GM12801 (cell line): ENCODE results near the gene CHD9.

ENCODE experiments used
- TF ChIP-seq, protein P1 (sequence below): IDR thresholded peaks from one replicate; pipeline ENCODE4 v1.5.1; 2011; ENCODE audit warnings: control low read depth; ENCODE audit not compliant: insufficient read length; ENCODE audit errors: extremely low read depth

Gene CHD9

GRCh38 chr16:53211253-53211652 lies 156.5 kb downstream of the CHD9 start:
- TF ChIP-seq, protein P1, sequence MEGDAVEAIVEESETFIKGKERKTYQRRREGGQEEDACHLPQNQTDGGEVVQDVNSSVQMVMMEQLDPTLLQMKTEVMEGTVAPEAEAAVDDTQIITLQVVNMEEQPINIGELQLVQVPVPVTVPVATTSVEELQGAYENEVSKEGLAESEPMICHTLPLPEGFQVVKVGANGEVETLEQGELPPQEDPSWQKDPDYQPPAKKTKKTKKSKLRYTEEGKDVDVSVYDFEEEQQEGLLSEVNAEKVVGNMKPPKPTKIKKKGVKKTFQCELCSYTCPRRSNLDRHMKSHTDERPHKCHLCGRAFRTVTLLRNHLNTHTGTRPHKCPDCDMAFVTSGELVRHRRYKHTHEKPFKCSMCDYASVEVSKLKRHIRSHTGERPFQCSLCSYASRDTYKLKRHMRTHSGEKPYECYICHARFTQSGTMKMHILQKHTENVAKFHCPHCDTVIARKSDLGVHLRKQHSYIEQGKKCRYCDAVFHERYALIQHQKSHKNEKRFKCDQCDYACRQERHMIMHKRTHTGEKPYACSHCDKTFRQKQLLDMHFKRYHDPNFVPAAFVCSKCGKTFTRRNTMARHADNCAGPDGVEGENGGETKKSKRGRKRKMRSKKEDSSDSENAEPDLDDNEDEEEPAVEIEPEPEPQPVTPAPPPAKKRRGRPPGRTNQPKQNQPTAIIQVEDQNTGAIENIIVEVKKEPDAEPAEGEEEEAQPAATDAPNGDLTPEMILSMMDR, result no peak

DNA sequence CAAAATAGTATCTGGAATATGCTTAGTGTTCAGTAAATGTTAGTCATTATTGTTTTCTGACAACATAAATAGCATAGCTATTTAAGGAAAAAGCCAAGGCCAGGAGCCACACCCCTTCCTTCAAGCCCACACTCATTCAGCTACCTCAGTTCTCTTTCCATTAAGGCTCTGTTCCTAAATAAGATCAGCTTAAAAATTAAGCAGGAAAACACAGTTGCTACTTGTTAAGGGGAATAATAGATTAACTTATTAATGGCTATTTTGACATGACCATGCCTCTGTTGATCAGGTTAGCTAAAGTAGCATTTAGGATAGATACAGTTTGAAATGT lies 158.1 kb downstream of the CHD9 start:
- TF ChIP-seq, protein P1, result no peak

DNA sequence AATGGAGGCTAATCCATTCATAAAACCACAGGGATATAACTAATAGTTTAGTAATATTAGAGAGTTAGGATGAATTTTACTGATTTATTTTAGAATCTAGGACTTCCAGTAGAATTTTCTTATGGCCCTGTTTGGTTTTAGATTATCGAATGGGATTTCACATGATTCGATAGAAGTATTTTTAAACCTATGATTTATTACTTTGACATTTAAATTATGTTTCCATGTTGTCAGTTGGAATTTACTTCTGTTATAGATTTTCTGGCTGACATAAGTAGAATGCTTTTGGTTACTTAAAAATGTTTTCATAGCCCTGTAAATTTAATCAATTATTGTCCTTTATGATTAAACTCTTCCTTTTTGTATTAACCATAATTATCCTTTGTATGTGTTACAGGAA lies 158.8 kb downstream of the CHD9 start:
- TF ChIP-seq, protein P1, result no peak

- TF ChIP-seq, protein P1, result no peak
Observed at GRCh38 chr16:53216798-53217197, 162.0 kb downstream of the CHD9 start.

DNA sequence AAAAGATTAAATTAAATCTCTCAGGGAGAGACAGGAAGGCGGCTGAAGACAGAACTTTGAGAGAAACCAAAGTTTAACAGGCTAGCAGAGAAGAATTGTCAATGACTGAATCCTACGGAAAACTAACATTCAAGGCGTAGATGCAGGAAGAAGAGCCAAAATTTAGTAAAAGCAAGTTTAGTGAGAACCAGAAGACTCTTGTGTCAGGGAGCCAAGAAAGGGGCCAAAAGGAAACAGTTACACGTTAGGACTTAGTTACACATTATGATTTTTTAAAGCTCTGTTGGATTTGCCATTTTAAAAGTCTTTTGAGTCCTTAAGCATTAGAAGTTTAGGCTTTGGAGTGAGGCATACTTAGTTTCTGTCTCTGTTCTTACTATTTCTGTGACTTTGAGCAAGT lies 164.6 kb downstream of the CHD9 start:
- TF ChIP-seq, protein P1, result no peak

DNA sequence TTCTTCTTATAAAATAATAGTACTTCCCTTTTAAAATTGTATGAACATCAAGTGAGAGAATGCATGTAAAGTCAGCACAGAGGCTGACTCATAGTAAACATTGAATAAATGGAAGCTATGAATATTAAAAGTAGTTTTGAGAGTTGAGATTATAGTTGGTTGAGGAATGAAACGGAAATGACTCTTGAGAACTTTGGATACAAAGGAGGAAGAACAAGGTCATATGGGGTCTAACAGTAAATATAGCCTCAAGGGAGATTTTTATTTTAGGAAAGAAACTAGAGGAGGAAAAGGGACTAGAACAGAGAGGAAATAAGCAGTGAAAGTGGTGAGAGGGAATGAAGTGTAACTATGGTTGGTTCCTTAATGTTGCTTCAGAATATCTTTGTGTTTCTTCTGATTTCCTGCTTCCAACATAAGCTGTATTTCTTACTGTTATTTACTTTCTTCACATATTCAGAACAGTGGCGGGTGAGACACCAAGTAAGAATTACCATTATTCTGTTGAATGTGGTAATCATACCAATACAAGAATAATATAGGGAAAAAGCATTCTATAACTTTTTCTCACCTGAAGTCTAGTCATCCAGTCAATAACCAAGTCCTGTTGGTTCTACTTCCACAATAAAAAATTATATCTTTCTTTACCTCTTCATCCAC lies 165.1 kb downstream of the CHD9 start:
- TF ChIP-seq, protein P1, result no peak

DNA sequence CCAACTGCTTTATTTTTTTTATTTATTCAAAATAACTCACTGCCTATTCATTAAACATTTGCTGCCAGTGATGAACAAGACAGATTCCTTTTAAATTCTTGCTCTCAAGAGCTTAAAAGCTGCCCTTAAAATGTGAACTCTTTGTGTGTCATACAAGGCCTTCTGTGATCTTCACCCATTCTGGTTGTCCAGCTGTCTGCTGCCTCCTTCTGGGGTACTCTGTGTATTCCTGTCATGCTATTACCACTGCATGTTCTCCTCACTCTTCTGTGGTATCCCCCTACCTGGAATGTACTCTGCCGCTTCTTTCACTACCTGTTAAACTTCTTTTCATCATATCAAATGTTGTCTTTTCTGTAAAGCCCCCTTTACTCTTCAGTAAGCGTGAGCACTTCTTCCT lies 165.8 kb downstream of the CHD9 start:
- TF ChIP-seq, protein P1, result no peak
